K562 (cell line): ENCODE results near the gene COPB2. TPM values are rescaled to one million over a fixed set of nuclear protein-coding genes. Genes with fewer than 3 reads are reported as not detected.

Experiments
- ARNT ChIP-seq, 2 experiments: fragments of 450-650 bp; IDR thresholded peaks; 2 replicates each; pipeline ENCODE4 v1.6.1; 2016; ENCODE audit warnings: mild to moderate bottlenecking in 1 of 2
- CEBPG ChIP-seq, 3 experiments: fragments of 200-800 bp in 1 of 3; sonication (Bioruptor generic) in 1 of 3; sonication (generic) in 1 of 3; formaldehyde crosslinking in 1 of 3; IDR thresholded peaks in 2 of 3; conservative IDR thresholded peaks in 1 of 3; 2 replicates each; pipeline versions ENCODE4 v1.6.1 to v1.8.0; 2016 to 2022; ENCODE audit warnings: missing compliant biosample characterization in 2 of 3, missing genetic modification characterization in 2 of 3, mild to moderate bottlenecking in 1 of 3, missing genetic modification reagents in 1 of 3
- CSDE1 ChIP-seq, 2 experiments: fragments of 450-650 bp; IDR thresholded peaks; 2 replicates each; pipeline ENCODE4 v1.6.1; 2016; ENCODE audit warnings: mild to moderate bottlenecking in 1 of 2
- CTBP1 ChIP-seq: fragments of 450-650 bp; IDR thresholded peaks from 2 replicates; pipeline ENCODE4 v1.6.1; 2016; ENCODE audit warnings: borderline replicate concordance
- CXXC5 ChIP-seq: fragments of 250-450 bp; sonication (Bioruptor Pico); IDR thresholded peaks from 2 replicates; pipeline ENCODE4 v1.8.0; 2022; ENCODE audit warnings: inconsistent platforms, mild to moderate bottlenecking, moderate library complexity
- DACH1 ChIP-seq: fragments of 450-650 bp; IDR thresholded peaks from 2 replicates; pipeline ENCODE4 v1.6.1; 2018; ENCODE audit not compliant: partially characterized antibody
- MECOM ChIP-seq: fragments of 250-450 bp; sonication (Bioruptor Pico); IDR thresholded peaks from 2 replicates; pipeline ENCODE4 v1.8.0; 2022; ENCODE audit warnings: inconsistent platforms
- MEF2D ChIP-seq: conservative IDR thresholded peaks from 2 replicates; pipeline ENCODE4 v1.6.1; 2016; ENCODE audit warnings: low read depth, missing genetic modification characterization, missing compliant biosample characterization
- MLLT1 ChIP-seq, 2 experiments: fragments of 450-650 bp; IDR thresholded peaks; 2 replicates each; pipeline ENCODE4 v1.6.1; 2016
- MLX ChIP-seq, 2 experiments: fragments of 450-650 bp in 1 of 2; sonication (generic) in 1 of 2; formaldehyde crosslinking; conservative IDR thresholded peaks; 2 replicates each; pipeline versions ENCODE4 v1.4.0 to v1.8.1; 2020 to 2022; ENCODE audit warnings: mild to moderate bottlenecking in 1 of 2, missing genetic modification reagents in 1 of 2
- POLR2A ChIP-seq: fragments of 450-650 bp; conservative IDR thresholded peaks from 2 replicates; pipeline ENCODE4 v1.6.1; 2016
- PRDM10 ChIP-seq: fragments of 450-650 bp; IDR thresholded peaks from 2 replicates; pipeline ENCODE4 v1.6.1; 2018; ENCODE audit not compliant: partially characterized antibody
- RBFOX2 ChIP-seq: fragments of 200-400 bp; formaldehyde crosslinking; IDR thresholded peaks from 2 replicates; pipeline ENCODE4 v1.6.1; 2017; ENCODE audit warnings: low read depth, mild to moderate bottlenecking, low read length, moderate library complexity
- SMARCA4 ChIP-seq: fragments of 450-650 bp; IDR thresholded peaks from 2 replicates; pipeline ENCODE4 v1.6.1; 2016
- SMARCC2 ChIP-seq: fragments of 450-650 bp; IDR thresholded peaks from 2 replicates; pipeline ENCODE4 v1.6.1; 2017; ENCODE audit warnings: antibody characterized with exemption, moderate library complexity, mild to moderate bottlenecking, low read depth
- SNIP1 ChIP-seq: fragments of 450-650 bp; IDR thresholded peaks from 2 replicates; pipeline ENCODE4 v1.7.1; 2017; ENCODE audit warnings: low read depth, mild to moderate bottlenecking
- SOX6 ChIP-seq: fragments of 450-650 bp; IDR thresholded peaks from 2 replicates; pipeline ENCODE4 v1.6.1; 2014; ENCODE audit warnings: mild to moderate bottlenecking
- STAT5B ChIP-seq: fragments of 250-450 bp; sonication (Bioruptor Pico); IDR thresholded peaks from 2 replicates; pipeline ENCODE4 v1.8.0; 2021; ENCODE audit warnings: mild to moderate bottlenecking, inconsistent platforms
- TBP ChIP-seq: optimal IDR thresholded peaks from 2 replicates; pipeline ENCODE3; 2011; ENCODE audit warnings: low read depth, low read length, improper control_type of control experiment
- ZC3H8 ChIP-seq: fragments of 450-650 bp; IDR thresholded peaks from 2 replicates; pipeline ENCODE4 v1.6.1; 2017
- ZNF175 ChIP-seq: fragments of 200-800 bp; sonication (Bioruptor generic); IDR thresholded peaks from 2 replicates; pipeline ENCODE4 v1.6.1; 2016; ENCODE audit warnings: low read depth, mild to moderate bottlenecking, missing genetic modification characterization, missing compliant biosample characterization
- polyA plus RNA-seq, 8 experiments: library from polyadenylated mRNA; depleted of rRNA in 4 of 8; stranded (reverse) in 5 of 8; unstranded in 3 of 8; fragments of >200 nt; fragmentation: Nextera tagmentation in 2 of 8; fragmentation: Illumina TruSeq in 1 of 8; extraction: Ambion mirVana in 2 of 8; extraction: Trizol in 1 of 8; gene quantifications; 2 replicates each; pipeline versions ENCODE4 v1.2.1 to v1.2.3, GENCODE V29; 2011 to 2014; ENCODE audit warnings: inconsistent platforms in 1 of 8, missing spikeins in 1 of 8
- total RNA-seq, 7 experiments: library from RNA; depleted of rRNA in 6 of 7; stranded (reverse); fragments of >200 nt in 6 of 7; fragmentation: Illumina TruSeq in 2 of 7; extraction: Trizol in 2 of 7; gene quantifications; 2 replicates each; pipeline versions ENCODE4 v1.2.1 to v1.2.3, GENCODE V29; 2011 to 2021; ENCODE audit warnings: low replicate concordance in 1 of 7

Gene COPB2
- total and polyA plus RNA-seq, 9 of the 15 experiments (the other 6 are each of a cell fraction or from before 2014, with no cell fraction given): 64.3 to 189 (median 130) TPM

- TF ChIP-seq CEBPG (CRISPR knock-in tag; IDR thresholded peaks at IDR 0.05): peak; percentile 67
- TF ChIP-seq CEBPG (tag; conservative IDR thresholded peaks at IDR 0.05 in 1 of 2, IDR thresholded peaks at IDR 0.05 in 1 of 2): peak; percentile 70 to 80
- 0 out of 2 replicates have a peak, but pooled peaks have one; percentile 43 for TF ChIP-seq SOX6
- no peak for TF ChIP-seq SNIP1
- TF ChIP-seq SMARCA4: peak; percentile 82
- TF ChIP-seq TBP: peak; percentile 41
- 0 out of 4 replicates have a peak, but pooled peaks of 1 of the 2 experiments have one; percentile 19 for TF ChIP-seq MLLT1 (IDR thresholded peaks at IDR 0.05)
- peak; percentile 8 for TF ChIP-seq PRDM10
- TF ChIP-seq MEF2D (tag): 0 out of 2 replicates have a peak, but pooled peaks have one; percentile 59
- no peak for TF ChIP-seq MLX (CRISPR knock-in tag; conservative IDR thresholded peaks at IDR 0.05)
- TF ChIP-seq DACH1: no peak
- peak; percentile 51 for TF ChIP-seq RBFOX2
- TF ChIP-seq CXXC5 (CRISPR knock-in tag): peak; percentile 38
- peak; percentile 95 for TF ChIP-seq CTBP1
- TF ChIP-seq ZC3H8: no peak
- no peak for TF ChIP-seq STAT5B (CRISPR knock-in tag)
- TF ChIP-seq ZNF175: peak; percentile 71; the same call in 1 of the 2 replicates
- TF ChIP-seq CSDE1 (IDR thresholded peaks at IDR 0.05): no peak
- TF ChIP-seq MECOM (CRISPR knock-in tag): no peak
- TF ChIP-seq ARNT (IDR thresholded peaks at IDR 0.05): 0 out of 4 replicates have a peak, but pooled peaks of 1 of the 2 experiments have one; percentile 18
- TF ChIP-seq POLR2A: 0 out of 2 replicates have a peak, but pooled peaks have one; percentile 34
- peak; percentile 78; the same call in 1 of the 2 replicates for TF ChIP-seq SMARCC2
Observed at GRCh38 chr3:139312959-139313358, 76.5 kb downstream of the COPB2 start (continued).
